ENCODE results near the gene TENM4. TPM values are rescaled to one million over a fixed set of nuclear protein-coding genes. Genes with fewer than 3 reads are reported as not detected.

TENM4 gene
- total RNA-seq, 1 donor = 10.4 TPM

- TF ChIP-seq CTCF (IDR thresholded peaks at IDR 0.05; ENCODE audit: insufficient read depth, low read depth, low read length) = no peak
- no peak for DNase-seq (ENCODE audit: low read depth)
- no peak overlapping the region for H3K4me3 ChIP-seq (ENCODE audit: low read depth, low read length)
Observed at GRCh38 chr11:78870655-78871054, 570.2 kb downstream of the TENM4 start.

- TF ChIP-seq CTCF (IDR thresholded peaks at IDR 0.05; ENCODE audit: insufficient read depth, low read depth, low read length) = no peak
- no peak overlapping the region for H3K4me3 ChIP-seq (ENCODE audit: low read depth, low read length)
- no peak for DNase-seq (ENCODE audit: low read depth)
Observed at GRCh38 chr11:78869293-78869692, 571.5 kb downstream of the TENM4 start.

GRCh38 chr11:78868563-78868962 lies 572.3 kb downstream of the TENM4 start:
- no peak for DNase-seq (ENCODE audit: low read depth)
- no peak overlapping the region for H3K4me3 ChIP-seq (ENCODE audit: low read depth, low read length)
- TF ChIP-seq CTCF (IDR thresholded peaks at IDR 0.05; ENCODE audit: insufficient read depth, low read depth, low read length) = no peak

- H3K4me3 ChIP-seq (ENCODE audit: low read depth, low read length) = no peak overlapping the region
- DNase-seq (ENCODE audit: low read depth) = peak; percentile 28
- TF ChIP-seq CTCF (IDR thresholded peaks at IDR 0.05; ENCODE audit: insufficient read depth, low read depth, low read length) = no peak
Observed at GRCh38 chr11:78860720-78861422, 580.0 kb downstream of the TENM4 start.

- TF ChIP-seq CTCF (IDR thresholded peaks at IDR 0.05; ENCODE audit: insufficient read depth, low read depth, low read length) = no peak
- H3K4me3 ChIP-seq (ENCODE audit: low read depth, low read length) = no peak overlapping the region
- peak; percentile 44 for DNase-seq (ENCODE audit: low read depth)
Observed at GRCh38 chr11:78857688-78858087, 583.1 kb downstream of the TENM4 start.

GRCh38 chr11:78856211-78856610 lies 584.6 kb downstream of the TENM4 start:
- no peak for TF ChIP-seq CTCF (IDR thresholded peaks at IDR 0.05; ENCODE audit: insufficient read depth, low read depth, low read length)
- peak; percentile 6 for DNase-seq (ENCODE audit: low read depth)
- H3K4me3 ChIP-seq (ENCODE audit: low read depth, low read length) = no peak overlapping the region

- DNase-seq (ENCODE audit: low read depth) = no peak
- no peak for TF ChIP-seq CTCF (IDR thresholded peaks at IDR 0.05; ENCODE audit: insufficient read depth, low read depth, low read length)
- H3K4me3 ChIP-seq (ENCODE audit: low read depth, low read length) = no peak overlapping the region
Observed at GRCh38 chr11:78855116-78855515, 585.7 kb downstream of the TENM4 start.
